CD4-positive, alpha-beta T cell treated with Interleukin-10 for 1 hour (primary cell): Measurements from ENCODE around the gene GRM8.

Source experiments
- DNase-seq: peaks from one replicate; pipeline ENCODE4 v3.0.0-alpha.2; 2020

GRM8 gene

GRCh38 chr7:126803990-126804389 is 448.8 kb downstream of the GRM8 start:
- no peak for DNase-seq

- DNase-seq: peak; percentile 46
These were observed 449.6 kb downstream of the GRM8 start for GRCh38 chr7:126803060-126803665.

GRCh38 chr7:126801733-126802132 is 451.0 kb downstream of the GRM8 start:
- DNase-seq: no peak

- no peak for DNase-seq
These were observed 453.2 kb downstream of the GRM8 start for GRCh38 chr7:126799541-126799940.

GRCh38 chr7:126792521-126792920 is 460.2 kb downstream of the GRM8 start:
- DNase-seq: no peak

GRCh38 chr7:126791306-126791705 is 461.4 kb downstream of the GRM8 start:
- DNase-seq: no peak

GRCh38 chr7:126790763-126791162 is 462.0 kb downstream of the GRM8 start:
- no peak for DNase-seq

- DNase-seq: no peak
These were observed 469.1 kb downstream of the GRM8 start for GRCh38 chr7:126783613-126784012.

- no peak for DNase-seq
These were observed 471.7 kb downstream of the GRM8 start for GRCh38 chr7:126780993-126781392.

GRCh38 chr7:126778101-126778500 is 474.6 kb downstream of the GRM8 start:
- DNase-seq: no peak

- DNase-seq: no peak
These were observed 476.2 kb downstream of the GRM8 start for GRCh38 chr7:126776498-126776897.

GRCh38 chr7:126774077-126774476 is 478.7 kb downstream of the GRM8 start:
- DNase-seq: no peak

GRCh38 chr7:126768836-126769235 is 483.9 kb downstream of the GRM8 start:
- DNase-seq: no peak

GRCh38 chr7:126760914-126761577 is 491.7 kb downstream of the GRM8 start:
- DNase-seq: no peak

GRCh38 chr7:126755381-126755780 is 497.4 kb downstream of the GRM8 start:
- no peak for DNase-seq

GRCh38 chr7:126750207-126750911 is 502.4 kb downstream of the GRM8 start:
- DNase-seq: no peak

- DNase-seq: no peak
These were observed 523.8 kb downstream of the GRM8 start for GRCh38 chr7:126728967-126729366.

- no peak for DNase-seq
These were observed 524.8 kb downstream of the GRM8 start for GRCh38 chr7:126727930-126728391.

- DNase-seq: no peak
These were observed 528.7 kb downstream of the GRM8 start for GRCh38 chr7:126723966-126724544.

GRCh38 chr7:126720232-126720631 is 532.5 kb downstream of the GRM8 start:
- DNase-seq: no peak

- DNase-seq: no peak
These were observed 534.3 kb downstream of the GRM8 start for GRCh38 chr7:126718419-126718818.

GRCh38 chr7:126716321-126716720 is 536.4 kb downstream of the GRM8 start:
- DNase-seq: no peak

- DNase-seq: no peak
These were observed 537.7 kb downstream of the GRM8 start for GRCh38 chr7:126715076-126715475.
